Caco-2 (cell line): Measurements from ENCODE around the gene FIGNL1. TPM values are rescaled to one million over a fixed set of nuclear protein-coding genes. Genes with fewer than 3 reads are reported as not detected.
"Not testable (repeated sequence)": the region's sequence is repeated elsewhere in the genome, so short reads cannot be mapped to it uniquely, and the experiment has no call there.

Source experiments
- BruUV-seq: library from RNA; stranded (reverse); fragments of 400-500 nt; replicated peaks from 2 replicates; lab custom pipeline; 2021; lab: Mats Ljungman, UMichigan
- CTCF ChIA-PET: fragments of 300-600 bp; sonication (Branson Sonifier 250); formaldehyde crosslinking; loops from one replicate; lab custom pipeline; 2022; ENCODE audit warnings: antibody characterized with exemption; lab: Charles Lee
- POLR2A ChIA-PET: fragments of 300-600 bp; sonication (Branson Sonifier 250); formaldehyde crosslinking; loops from one replicate; lab custom pipeline; 2022; ENCODE audit warnings: antibody characterized with exemption; lab: Charles Lee
- DNase-seq, 2 experiments: peaks; one replicate each; pipeline versions ENCODE4 v3.0.0 to v3.0.0-alpha.2; 2020 to 2022
- H3K27me3 ChIP-seq: replicated peaks from 2 replicates; pipeline ENCODE4 v1.6.0; 2011; ENCODE audit warnings: low read length; ENCODE audit not compliant: control insufficient read depth, insufficient read depth
- H3K36me3 ChIP-seq: 2 replicates; pipeline ENCODE4 v1.5.1; 2011; ENCODE audit warnings: low read length; ENCODE audit not compliant: control insufficient read depth, insufficient read depth
- H3K4me1 ChIP-seq: fragments of 250-450 bp; sonication (Bioruptor Pico); 2 replicates; pipeline ENCODE4 v1.5.1; 2020; ENCODE audit warnings: mild to moderate bottlenecking
- H3K4me3 ChIP-seq: 2 replicates; pipeline ENCODE4 v1.5.1; 2011; ENCODE audit warnings: low read depth, mild to moderate bottlenecking, control low read depth, low read length
- H3K9me3 ChIP-seq: fragments of 250-450 bp; sonication (Bioruptor Pico); 2 replicates; pipeline ENCODE4 v1.5.1; 2020; ENCODE audit warnings: mild to moderate bottlenecking, moderate library complexity
- H3K27ac Mint-ChIP-seq: one replicate; pipeline ENCODE4 v1.8.0; 2022; ENCODE audit warnings: mixed read lengths; ENCODE audit not compliant: unreplicated experiment
- H3K27me3 Mint-ChIP-seq: one replicate; pipeline ENCODE4 v1.8.0; 2022; ENCODE audit warnings: mixed read lengths; ENCODE audit not compliant: insufficient read depth, unreplicated experiment
- H3K36me3 Mint-ChIP-seq: one replicate; pipeline ENCODE4 v1.8.0; 2022; ENCODE audit warnings: mild to moderate bottlenecking, mixed read lengths; ENCODE audit not compliant: insufficient read depth, unreplicated experiment
- H3K4me1 Mint-ChIP-seq: one replicate; pipeline ENCODE4 v1.8.0; 2022; ENCODE audit warnings: low read depth, mixed read lengths; ENCODE audit not compliant: unreplicated experiment
- H3K4me3 Mint-ChIP-seq: one replicate; pipeline ENCODE4 v1.8.0; 2022; ENCODE audit warnings: mild to moderate bottlenecking, moderate library complexity, mixed read lengths; ENCODE audit not compliant: unreplicated experiment
- H3K9me3 Mint-ChIP-seq: one replicate; pipeline ENCODE4 v1.8.0; 2022; ENCODE audit warnings: mixed read lengths; ENCODE audit not compliant: unreplicated experiment
- CTCF ChIP-seq, 2 experiments: fragments of 200-600 bp in 1 of 2; IDR thresholded peaks; 1 replicate in 1 of 2; 2 replicates in 1 of 2; pipeline versions ENCODE4 v1.5.1 to v1.8.0; 2011 to 2022; ENCODE audit warnings: antibody characterized with exemption in 1 of 2, control low read depth in 1 of 2, inconsistent platforms in 1 of 2, low read depth in 1 of 2, low read length in 1 of 2, mild to moderate bottlenecking in 1 of 2, moderate library complexity in 1 of 2; ENCODE audit not compliant: insufficient read depth in 1 of 2, severe bottlenecking in 1 of 2, unreplicated experiment in 1 of 2
- intact Hi-C: fragments of 100-400 bp; cut with micrococcal nuclease; formaldehyde crosslinking; loops from one replicate; pipeline ENCODE4 v1.10.0; 2022; ENCODE audit not compliant: unreplicated experiment
- total RNA-seq: library from RNA; stranded (reverse); gene quantifications from 2 replicates; pipeline ENCODE4 v1.2.3, GENCODE V29; 2022

FIGNL1 gene
- total RNA-seq, 1 experiment from 2014 or later = 47.2 TPM

GRCh38 chr7:50461695-50462094, 11.5 kb upstream of the FIGNL1 start:
- no peaks in the 10 kb centered on the region for H3K4me1 Mint-ChIP-seq
- Histone ChIP-seq H3K4me1 (no peaks in the 10 kb centered on the region), H3K27me3 (no peaks in the 10 kb centered on the region), H3K9me3 (no peaks in the 10 kb centered on the region), H3K36me3 (peaks cover 2% of the 10 kb centered on the region; the same call in 1 of the 2 replicates), H3K4me3 (no peak overlapping the region)
- TF ChIP-seq CTCF (IDR thresholded peaks at IDR 0.05; ENCODE audit: insufficient read depth in 1 of 2, low read depth in 1 of 2, low read length in 1 of 2, severe bottlenecking in 1 of 2, unreplicated experiment in 1 of 2) = no peak
- no peak overlapping the region for H3K27ac Mint-ChIP-seq
- CTCF ChIA-PET = no interaction called here
- POLR2A ChIA-PET = no interaction called here
- H3K9me3 Mint-ChIP-seq = no peaks in the 10 kb centered on the region
- BruUV-seq = no TSS peak
- intact Hi-C loops = no loop called here
- no peak for DNase-seq
- no peak overlapping the region for H3K4me3 Mint-ChIP-seq
- H3K36me3 Mint-ChIP-seq = peaks cover 32% of the 10 kb centered on the region
- no peaks in the 10 kb centered on the region for H3K27me3 Mint-ChIP-seq

GRCh38 chr7:50459183-50459582, 9.0 kb upstream of the FIGNL1 start:
- not testable (repeated sequence) for BruUV-seq

GRCh38 chr7:50458651-50459050, 8.5 kb upstream of the FIGNL1 start:
- H3K36me3 ChIP-seq, H3K9me3 Mint-ChIP-seq, H3K4me3 Mint-ChIP-seq, H3K4me1 Mint-ChIP-seq, H3K4me3 ChIP-seq, H3K27ac Mint-ChIP-seq, intact Hi-C loops, H3K9me3 ChIP-seq, BruUV-seq, H3K27me3 Mint-ChIP-seq, POLR2A ChIA-PET, H3K27me3 ChIP-seq, CTCF ChIA-PET, DNase-seq, H3K4me1 ChIP-seq: not testable (repeated sequence)
- peaks cover 32% of the 10 kb centered on the region for H3K36me3 Mint-ChIP-seq

More at GRCh38 chr7:50459183-50459582, 9.0 kb upstream of the FIGNL1 start:
- H3K4me3 Mint-ChIP-seq, POLR2A ChIA-PET, H3K27ac Mint-ChIP-seq, intact Hi-C loops, H3K27me3 Mint-ChIP-seq, H3K27me3 ChIP-seq, H3K36me3 ChIP-seq, H3K4me1 ChIP-seq, H3K9me3 Mint-ChIP-seq, DNase-seq, H3K9me3 ChIP-seq, CTCF ChIA-PET, H3K4me1 Mint-ChIP-seq, H3K4me3 ChIP-seq: not testable (repeated sequence)
- peaks cover 32% of the 10 kb centered on the region for H3K36me3 Mint-ChIP-seq

GRCh38 chr7:50456371-50457123, 6.4 kb upstream of the FIGNL1 start:
- POLR2A ChIA-PET = interaction anchor here (0.5 kb wide), 1 partner anchor 879 kb away, joined by 3 read pairs; no protein-coding TSS in a partner anchor
- Mint-ChIP-seq H3K4me1 (no peaks in the 10 kb centered on the region), H3K27me3 (no peaks in the 10 kb centered on the region), H3K27ac (no peak overlapping the region), H3K9me3 (no peaks in the 10 kb centered on the region), H3K36me3 (peaks cover 14% of the 10 kb centered on the region), H3K4me3 (no peak overlapping the region)
- no peaks in the 10 kb centered on the region for H3K27me3 ChIP-seq
- H3K4me1 ChIP-seq = no peaks in the 10 kb centered on the region
- H3K36me3 ChIP-seq = no peaks in the 10 kb centered on the region
- TF ChIP-seq CTCF (IDR thresholded peaks at IDR 0.05; ENCODE audit: insufficient read depth in 1 of 2, low read depth in 1 of 2, low read length in 1 of 2, severe bottlenecking in 1 of 2, unreplicated experiment in 1 of 2) = no peak
- BruUV-seq = no TSS peak
- CTCF ChIA-PET = no interaction called here
- intact Hi-C loops = no loop called here
- no peak overlapping the region for H3K4me3 ChIP-seq
- no peaks in the 10 kb centered on the region for H3K9me3 ChIP-seq
- DNase-seq = no peak
